Small intestine (tissue), 7 donors: ENCODE results near the gene SF3B3. TPM values are rescaled to one million over a fixed set of nuclear protein-coding genes. Genes with fewer than 3 reads are reported as not detected.

ENCODE experiments used
- DNase-seq, 2 donors: peaks; one replicate each; pipeline versions ENCODE4 v3.0.0 to v3.0.0-alpha.2; 2013
- FAIRE-seq: peaks from 2 replicates; lab custom pipeline; 2012; peaks lifted over from hg19 to GRCh38; lab: Jason Lieb, UNC
- H3K27ac ChIP-seq, 3 donors: one replicate each; pipeline ENCODE4 v1.5.1; 2013; ENCODE audit warnings: low read length in 2 of 3, mild to moderate bottlenecking in 2 of 3, control low read depth in 1 of 3, inconsistent platforms in 1 of 3, low read depth in 1 of 3, moderate library complexity in 1 of 3
- H3K27me3 ChIP-seq, 3 donors: one replicate each; pipeline ENCODE4 v1.6.1; 2013; ENCODE audit warnings: low read length in 3 of 3, inconsistent platforms in 1 of 3; ENCODE audit not compliant: control insufficient read depth in 3 of 3, insufficient read depth in 3 of 3
- H3K36me3 ChIP-seq, 3 donors: one replicate each; pipeline ENCODE4 v1.6.1; 2013; ENCODE audit warnings: low read length in 3 of 3, inconsistent platforms in 1 of 3, low read depth in 1 of 3, mild to moderate bottlenecking in 1 of 3, moderate library complexity in 1 of 3; ENCODE audit not compliant: control insufficient read depth in 3 of 3, insufficient read depth in 2 of 3
- H3K4me1 ChIP-seq, 3 donors: one replicate each; pipeline ENCODE4 v1.6.1; 2013; ENCODE audit warnings: low read length in 2 of 3, inconsistent platforms in 1 of 3, low read depth in 1 of 3, mild to moderate bottlenecking in 1 of 3, moderate library complexity in 1 of 3; ENCODE audit not compliant: control insufficient read depth in 3 of 3, insufficient read depth in 2 of 3
- H3K4me3 ChIP-seq, 3 donors: one replicate each; pipeline ENCODE4 v1.5.1; 2013; ENCODE audit warnings: low read length in 3 of 3, control low read depth in 1 of 3, inconsistent platforms in 1 of 3, low read depth in 1 of 3, mild to moderate bottlenecking in 1 of 3, moderate library complexity in 1 of 3
- H3K9me3 ChIP-seq, 2 donors: one replicate each; pipeline ENCODE4 v1.6.1; 2013; ENCODE audit warnings: low read depth in 1 of 2, low read length in 1 of 2; ENCODE audit not compliant: control insufficient read depth in 2 of 2, insufficient read depth in 1 of 2
- WGBS, 3 donors: extraction: QIAGEN DNeasy Blood & Tissue Kit; methylation state at CpG; one replicate each; pipeline ENCODE4 v1.1.7; 2013; 5-methylcytosine and 5-hydroxymethylcytosine counted together
- polyA plus RNA-seq, 4 donors: library from polyadenylated mRNA; stranded (reverse) in 3 of 4; unstranded in 1 of 4; fragments of 200-250 nt in 3 of 4; fragments of 120-200 nt in 1 of 4; gene quantifications; one replicate each; pipeline versions ENCODE4 v1.2.1 to v1.2.3, GENCODE V29; 2013
- donor health status: healthy with polysubstance abuse.
- donor health status: control.
- donor health status: control.
- donor health status: Bipolar disorder and iron deficiency.
- donor health status: healthy.

The SF3B3 gene
- polyA plus RNA-seq, 4 donors: 33.3 to 203 (median 69.3) TPM

- no peak overlapping the region for H3K27ac ChIP-seq
- H3K36me3 ChIP-seq: peaks cover 8 to 87% (median 19%) of the 10 kb centered on the region in 3 donors
- DNase-seq (peak in 1 of 2 donors; percentile 42), FAIRE-seq (no peak)
- 81 to 86% (median 86%) methylated on average over 17 of the region's 17 CpGs for WGBS, 3 donors
- no peak overlapping the region for H3K4me3 ChIP-seq
- H3K4me1 ChIP-seq: no peaks in the 10 kb centered on the region
- H3K9me3 ChIP-seq: no peaks in the 10 kb centered on the region
- H3K27me3 ChIP-seq: no peaks in the 10 kb centered on the region
Observed at GRCh38 chr16:70480127-70481105, 43.2 kb upstream of the SF3B3 start.

- 74 to 86% (median 86%) methylated on average over 7 of the region's 7 CpGs for WGBS, 3 donors
- no peak overlapping the region for H3K4me3 ChIP-seq
- DNase-seq (no peak), FAIRE-seq (no peak)
- no peak overlapping the region for H3K27ac ChIP-seq
- peaks cover 8 to 86% (median 18%) of the 10 kb centered on the region in 3 donors for H3K36me3 ChIP-seq
- H3K27me3 ChIP-seq: no peaks in the 10 kb centered on the region
- no peaks in the 10 kb centered on the region for H3K4me1 ChIP-seq
- no peaks in the 10 kb centered on the region for H3K9me3 ChIP-seq
Observed at GRCh38 chr16:70481929-70482536, 41.6 kb upstream of the SF3B3 start.

DNA sequence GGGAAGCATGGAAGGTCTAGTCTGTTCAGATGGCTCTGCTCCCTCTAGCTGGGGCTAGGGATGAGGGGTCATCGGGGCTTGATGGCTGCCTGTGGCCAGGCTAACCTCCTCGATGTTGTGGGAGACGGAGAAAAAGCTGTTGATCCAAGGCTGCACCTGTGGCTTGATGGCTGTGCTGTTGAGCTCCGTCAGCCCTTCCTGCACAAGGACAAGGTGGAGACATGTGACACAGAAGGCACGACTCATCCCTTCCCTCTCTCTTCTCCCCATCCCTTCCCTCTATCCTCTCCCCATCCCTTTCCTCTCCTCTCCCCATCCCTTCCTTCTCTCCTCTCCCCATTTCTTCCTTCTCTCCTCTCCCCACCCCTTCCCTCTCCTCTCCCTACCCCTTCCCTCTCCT, 41.0 kb upstream of the SF3B3 start:
- no peaks in the 10 kb centered on the region for H3K9me3 ChIP-seq
- FAIRE-seq: no peak

DNA sequence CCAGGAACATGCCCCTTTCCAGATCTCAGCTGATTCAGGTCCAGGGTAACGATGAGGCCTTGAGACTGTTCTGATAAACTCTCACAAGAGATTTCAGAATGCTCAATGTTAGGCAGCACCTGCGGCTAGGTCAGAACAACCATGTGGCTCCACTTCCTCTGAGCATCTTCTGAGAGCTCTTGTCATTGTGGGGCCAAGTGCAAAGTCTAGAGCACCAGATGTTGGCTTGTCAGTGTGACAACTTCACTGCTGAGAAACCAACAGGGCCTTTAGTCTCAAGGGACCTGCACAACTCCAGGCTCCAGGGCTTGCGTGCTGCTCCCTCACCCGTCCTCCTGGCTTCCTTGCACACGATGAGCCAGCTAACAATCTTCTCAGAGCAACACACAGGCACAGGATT, 40.2 kb upstream of the SF3B3 start:
- Histone ChIP-seq H3K36me3 (peaks cover 8 to 85% (median 18%) of the 10 kb centered on the region in 3 donors), H3K4me3 (no peak overlapping the region), H3K4me1 (no peaks in the 10 kb centered on the region), H3K27me3 (no peaks in the 10 kb centered on the region), H3K27ac (no peak overlapping the region), H3K9me3 (no peaks in the 10 kb centered on the region)
- 81 to 87% (median 85%) methylated on average over 5 of the region's 5 CpGs for WGBS, 3 donors
- no peak for FAIRE-seq
- DNase-seq: no peak

More for the DNA sequence above, 41.0 kb upstream of the SF3B3 start:
- Histone ChIP-seq H3K27me3 (no peaks in the 10 kb centered on the region), H3K4me3 (no peak overlapping the region), H3K36me3 (peaks cover 8 to 86% (median 18%) of the 10 kb centered on the region in 3 donors), H3K27ac (no peak overlapping the region), H3K4me1 (no peaks in the 10 kb centered on the region)
- DNase-seq: no peak
- WGBS, 3 donors: 89 to 91% (median 89%) methylated on average over 5 of the region's 5 CpGs

DNA sequence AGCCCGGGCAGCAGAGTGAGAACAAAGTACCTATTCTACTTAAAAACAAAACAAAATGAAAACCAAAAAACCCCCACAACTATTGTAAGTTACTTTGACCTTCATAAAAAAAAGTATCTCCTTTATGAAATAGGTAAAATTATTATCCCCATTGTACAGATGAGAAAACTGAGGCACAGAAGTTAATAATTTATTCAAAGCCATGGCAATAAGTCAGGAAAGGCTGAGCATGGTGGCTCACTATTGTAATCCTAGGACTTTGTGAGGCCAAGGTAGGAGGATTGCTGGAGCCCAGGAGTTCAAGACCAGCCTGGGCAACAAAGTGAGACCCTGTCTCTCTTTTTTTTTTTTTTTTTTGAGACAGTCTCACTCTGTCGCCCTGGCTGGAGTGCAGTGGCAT, 38.7 kb upstream of the SF3B3 start:
- Histone ChIP-seq H3K27me3 (no peaks in the 10 kb centered on the region), H3K9me3 (no peaks in the 10 kb centered on the region), H3K4me1 (no peaks in the 10 kb centered on the region), H3K4me3 (no peak overlapping the region), H3K36me3 (peaks cover 8 to 83% (median 15%) of the 10 kb centered on the region in 3 donors), H3K27ac (no peak overlapping the region)
- FAIRE-seq: no peak
- WGBS, 3 donors: 88 to 97% (median 95%) methylated on average over 2 of the region's 2 CpGs
- DNase-seq: no peak

DNA sequence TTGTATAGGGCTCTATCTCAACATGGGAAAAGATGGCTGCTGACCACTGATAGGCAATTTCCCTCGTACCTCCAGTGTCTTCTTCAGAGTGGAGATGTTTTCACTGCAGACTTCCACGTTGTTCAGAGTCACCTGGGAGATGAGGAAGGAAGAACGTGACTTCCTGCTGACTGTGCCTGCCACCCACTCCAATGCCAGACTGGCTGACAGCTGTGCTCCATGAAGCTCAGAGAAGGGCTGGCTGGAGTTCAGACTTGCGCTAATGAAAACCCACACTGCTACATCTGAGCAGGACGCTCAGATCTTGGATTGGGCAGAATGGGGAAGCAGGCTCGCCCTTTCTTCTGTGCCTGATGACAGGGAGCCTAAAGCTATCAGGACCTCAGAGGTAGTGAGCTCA, 33.4 kb upstream of the SF3B3 start:
- no peak for DNase-seq
- H3K4me1 ChIP-seq: no peaks in the 10 kb centered on the region
- no peaks in the 10 kb centered on the region for H3K27me3 ChIP-seq
- H3K27ac ChIP-seq: no peak overlapping the region
- no peak overlapping the region for H3K4me3 ChIP-seq
- H3K36me3 ChIP-seq: peaks cover 6 to 65% (median 22%) of the 10 kb centered on the region in 3 donors
- FAIRE-seq: no peak
- H3K9me3 ChIP-seq: no peaks in the 10 kb centered on the region
- 77 to 90% (median 85%) methylated on average over 6 of the region's 6 CpGs for WGBS, 3 donors

DNA sequence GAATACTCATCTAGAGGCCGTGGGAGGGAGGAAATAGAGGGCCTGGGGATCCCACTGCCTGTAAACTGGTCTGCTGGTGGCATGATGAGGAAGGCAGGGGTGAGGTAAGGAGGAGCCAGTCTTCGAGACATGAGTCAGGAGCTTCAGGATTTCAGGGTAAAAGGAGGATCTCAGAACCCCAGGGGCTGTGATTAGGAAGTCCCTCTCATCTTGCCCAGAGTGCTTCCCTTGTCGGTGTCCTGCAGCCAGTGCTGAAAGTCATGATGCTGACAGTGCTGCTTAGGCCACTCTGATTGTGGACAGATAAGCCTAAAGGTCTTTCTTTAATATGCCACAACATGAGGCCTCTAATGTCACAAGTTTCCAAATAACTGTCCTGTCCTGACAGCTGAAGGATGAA, 29.8 kb upstream of the SF3B3 start:
- Histone ChIP-seq H3K9me3 (no peaks in the 10 kb centered on the region), H3K4me1 (no peaks in the 10 kb centered on the region), H3K4me3 (no peak overlapping the region), H3K27me3 (no peaks in the 10 kb centered on the region), H3K36me3 (peaks cover 23 to 64% (median 31%) of the 10 kb centered on the region in 3 donors), H3K27ac (no peak overlapping the region)
- 84 to 88% (median 85%) methylated on average over 3 of the region's 3 CpGs for WGBS, 3 donors
- FAIRE-seq (no peak), DNase-seq (no peak)

GRCh38 chr16:70494202-70494770, 29.3 kb upstream of the SF3B3 start:
- 61 to 80% (median 69%) methylated on average over 5 of the region's 5 CpGs for whole genome bisulfite sequencing, 3 donors
- no peak overlapping the region for H3K27ac ChIP-seq
- no peak for FAIRE-seq
- H3K9me3 ChIP-seq: no peaks in the 10 kb centered on the region
- no peak overlapping the region for H3K4me3 ChIP-seq
- no peak for DNase-seq
- peaks cover 23 to 63% (median 31%) of the 10 kb centered on the region in 3 donors for H3K36me3 ChIP-seq
- H3K4me1 ChIP-seq: no peaks in the 10 kb centered on the region
- H3K27me3 ChIP-seq: no peaks in the 10 kb centered on the region
